GM12874 (cell line): ENCODE measurements around the gene SCAMP4.

Source experiments
- CTCF ChIP-seq: IDR thresholded peaks from 2 replicates; pipeline ENCODE4 v1.5.1; 2011; ENCODE audit warnings: low read depth, mild to moderate bottlenecking, control low read depth, low read length, moderate library complexity; ENCODE audit not compliant: insufficient read depth

Gene SCAMP4

GRCh38 chr19:1917926-1918325 is 12.7 kb downstream of the SCAMP4 start:
- no peak for TF ChIP-seq CTCF

- TF ChIP-seq CTCF, result no peak
Measured at GRCh38 chr19:1918975-1919374, 13.8 kb downstream of the SCAMP4 start.

- TF ChIP-seq CTCF, result no peak
Measured at GRCh38 chr19:1920644-1921043, 15.4 kb downstream of the SCAMP4 start.

- TF ChIP-seq CTCF, result no peak
Measured at GRCh38 chr19:1921326-1921725, 16.1 kb downstream of the SCAMP4 start.

GRCh38 chr19:1921825-1922224 is 16.6 kb downstream of the SCAMP4 start:
- TF ChIP-seq CTCF, result no peak

- TF ChIP-seq CTCF, result no peak
Measured at GRCh38 chr19:1922803-1923202, 17.6 kb downstream of the SCAMP4 start.

- TF ChIP-seq CTCF, result no peak
Measured at GRCh38 chr19:1923319-1923718, 18.1 kb downstream of the SCAMP4 start.
